ENCODE results near the gene CSMD2. TPM values are rescaled to one million over a fixed set of nuclear protein-coding genes. Genes with fewer than 3 reads are reported as not detected.

The CSMD2 gene
- total RNA-seq, 1 donor from 2014 or later, result not detected

DNA sequence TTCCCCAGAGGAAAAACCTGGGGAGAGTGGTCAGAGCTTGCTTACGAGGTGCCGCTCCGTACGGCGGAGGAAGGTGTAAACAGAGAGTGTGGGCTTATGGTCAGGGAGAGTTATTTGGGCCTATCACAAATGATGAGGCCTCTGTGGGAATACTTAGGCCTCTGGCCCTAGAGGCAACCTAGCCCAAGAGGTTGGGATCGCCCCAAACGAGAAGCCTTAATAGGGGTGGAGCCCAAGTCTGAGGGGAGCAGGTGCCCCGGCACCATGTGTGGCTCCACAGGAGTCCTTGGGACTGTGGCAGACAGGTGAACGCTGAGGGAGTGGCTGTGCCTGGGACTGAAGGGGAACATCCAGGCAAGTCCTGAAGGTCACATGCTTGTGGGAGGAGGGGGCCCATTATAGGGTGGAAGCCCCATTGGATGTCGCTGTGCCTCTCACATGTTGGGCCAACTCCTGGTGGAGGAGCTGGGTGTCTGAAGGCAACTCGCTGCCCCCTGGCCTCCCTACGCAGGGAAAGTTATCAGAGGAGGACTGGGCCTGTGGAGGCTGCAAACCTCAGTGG lies 557.5 kb downstream of the CSMD2 start:
- Mint-ChIP-seq H3K36me3 (ENCODE audit: low read depth) (no peaks in the 10 kb centered on the region), H3K4me3 (no peak overlapping the region), H3K27ac (no peak overlapping the region), H3K9me3 (no peaks in the 10 kb centered on the region), H3K27me3 (no peaks in the 10 kb centered on the region), H3K4me1 (no peaks in the 10 kb centered on the region)
- DNase-seq, result no peak
- intact Hi-C loops (cut with micrococcal nuclease), result no loop called here

DNA sequence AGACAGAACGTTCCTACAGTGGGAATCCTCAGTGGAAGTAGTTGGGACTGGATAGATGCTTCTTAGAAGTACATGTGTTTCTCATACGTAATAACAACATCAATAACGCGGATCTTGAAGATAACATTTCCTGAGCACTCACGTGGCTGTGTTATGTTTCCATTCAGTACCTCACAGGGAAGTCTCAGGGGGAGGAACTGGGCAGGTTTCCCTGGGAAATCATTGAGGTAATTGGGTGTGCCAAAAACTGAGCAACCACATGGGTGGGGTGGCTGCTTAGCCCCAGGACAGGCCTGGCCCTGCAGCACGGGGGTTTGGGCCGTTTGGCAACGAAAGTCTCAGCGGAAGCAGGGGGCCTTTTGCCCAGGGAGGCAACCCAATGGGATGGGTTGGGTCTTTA lies 558.8 kb downstream of the CSMD2 start:
- Mint-ChIP-seq H3K36me3 (ENCODE audit: low read depth) (no peaks in the 10 kb centered on the region), H3K9me3 (no peaks in the 10 kb centered on the region), H3K27me3 (no peaks in the 10 kb centered on the region), H3K4me3 (no peak overlapping the region), H3K4me1 (no peaks in the 10 kb centered on the region), H3K27ac (no peak overlapping the region)
- no peak for DNase-seq
- intact Hi-C loops (cut with micrococcal nuclease), result no loop called here

DNA sequence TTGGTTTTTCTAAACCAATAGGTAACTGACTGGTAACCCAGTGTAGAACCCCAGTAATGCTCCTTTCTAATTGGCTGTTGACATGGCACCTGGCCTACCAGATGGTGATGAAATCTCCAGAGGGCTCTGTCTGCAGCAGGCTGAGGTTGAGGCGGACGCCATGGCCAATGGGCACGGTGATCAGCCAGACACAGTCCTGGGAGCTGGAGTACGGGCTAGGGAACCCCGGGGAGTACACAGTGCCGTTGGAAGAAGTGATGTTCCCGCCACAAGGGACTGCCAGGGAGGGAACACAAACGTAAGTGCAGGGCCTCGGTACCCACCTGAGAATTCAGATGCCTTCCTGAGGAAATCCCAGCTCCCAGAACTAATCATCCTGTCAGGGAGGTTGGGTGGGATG lies 562.8 kb downstream of the CSMD2 start:
- no peak for DNase-seq
- intact Hi-C loops (cut with micrococcal nuclease), result no loop called here
- H3K4me3 Mint-ChIP-seq, result no peak overlapping the region
- H3K4me1 Mint-ChIP-seq, result no peaks in the 10 kb centered on the region
- no peaks in the 10 kb centered on the region for H3K9me3 Mint-ChIP-seq
- H3K27me3 Mint-ChIP-seq, result no peaks in the 10 kb centered on the region
- H3K36me3 Mint-ChIP-seq (ENCODE audit: low read depth), result no peaks in the 10 kb centered on the region
- H3K27ac Mint-ChIP-seq, result no peak overlapping the region

DNA sequence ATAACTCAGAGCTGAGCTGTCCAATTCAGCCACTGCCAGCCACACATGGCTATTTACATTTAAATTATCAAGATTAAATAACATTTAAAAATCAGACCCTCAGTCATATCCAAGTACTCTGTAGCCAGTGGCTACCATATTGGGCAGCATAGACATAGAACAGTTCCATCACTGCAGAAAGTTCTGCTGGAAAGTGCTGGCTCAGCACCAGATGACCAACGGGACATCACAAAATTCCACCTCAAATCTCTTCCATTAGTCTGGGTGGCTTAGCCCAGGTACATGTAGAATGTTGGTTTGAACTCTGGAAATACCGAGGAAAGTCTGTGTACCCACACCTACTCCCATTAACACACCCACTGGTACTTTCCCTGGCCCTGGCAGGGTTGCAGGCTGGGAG lies 563.3 kb downstream of the CSMD2 start:
- intact Hi-C loops (cut with micrococcal nuclease), result no loop called here
- Mint-ChIP-seq H3K4me3 (no peak overlapping the region), H3K27me3 (peaks cover under 1% of the 10 kb centered on the region), H3K4me1 (no peaks in the 10 kb centered on the region), H3K27ac (no peak overlapping the region), H3K9me3 (no peaks in the 10 kb centered on the region), H3K36me3 (ENCODE audit: low read depth) (no peaks in the 10 kb centered on the region)
- no peak for DNase-seq

DNA sequence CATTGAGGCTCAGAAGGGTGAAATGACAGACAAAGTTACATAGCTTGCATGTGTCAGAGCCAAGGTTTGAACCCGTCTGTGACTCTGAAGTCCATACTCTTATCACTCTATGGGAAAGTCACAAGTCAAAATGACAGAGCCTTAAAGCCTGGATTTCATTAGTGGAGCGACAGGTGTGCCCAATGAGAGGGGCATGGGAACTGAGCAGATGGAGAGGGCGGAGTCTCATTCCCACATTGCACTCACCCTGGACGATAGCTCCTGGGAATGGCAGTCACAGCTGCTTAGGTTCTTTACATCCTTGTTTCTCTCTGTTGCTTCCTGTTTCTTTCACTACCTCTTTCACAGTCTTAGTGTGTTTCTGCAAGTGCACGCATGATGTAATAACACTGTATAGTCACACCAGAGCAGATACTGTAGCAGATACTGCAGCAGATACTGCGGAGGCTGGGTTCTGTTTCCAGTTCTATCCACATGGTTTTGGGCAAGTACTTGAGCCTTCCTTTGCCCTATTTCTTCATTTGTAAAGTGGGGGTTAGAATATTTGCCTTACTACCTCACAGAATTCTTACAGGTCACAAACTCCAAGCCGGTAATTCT lies 565.4 kb downstream of the CSMD2 start:
- Mint-ChIP-seq H3K36me3 (ENCODE audit: low read depth) (no peaks in the 10 kb centered on the region), H3K4me3 (no peak overlapping the region), H3K4me1 (no peaks in the 10 kb centered on the region), H3K27me3 (peaks cover 11% of the 10 kb centered on the region), H3K27ac (no peak overlapping the region), H3K9me3 (no peaks in the 10 kb centered on the region)
- intact Hi-C loops (cut with micrococcal nuclease), result no loop called here
- DNase-seq, result no peak

DNA sequence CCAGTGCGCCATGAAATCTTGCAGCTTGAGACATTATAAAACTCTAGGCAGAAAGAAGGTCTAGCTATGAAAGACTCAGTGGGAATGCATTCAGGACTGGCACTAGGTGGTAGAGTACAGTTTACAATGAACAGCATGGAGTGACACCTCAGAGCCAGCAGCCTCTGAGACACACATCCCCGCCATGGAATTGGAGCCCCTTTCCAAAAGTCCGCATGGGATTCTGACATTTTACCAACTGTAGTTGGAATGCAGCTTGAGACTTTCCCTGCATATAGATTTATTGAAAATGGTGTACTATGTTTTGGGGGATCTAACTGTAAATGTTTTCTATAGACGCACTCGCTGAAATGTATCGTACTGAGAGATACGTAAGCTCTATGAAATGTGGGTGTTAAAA lies 576.3 kb downstream of the CSMD2 start:
- Mint-ChIP-seq H3K4me1 (no peaks in the 10 kb centered on the region), H3K27me3 (peaks cover 2% of the 10 kb centered on the region), H3K36me3 (ENCODE audit: low read depth) (no peaks in the 10 kb centered on the region), H3K9me3 (no peaks in the 10 kb centered on the region), H3K27ac (no peak overlapping the region), H3K4me3 (no peak overlapping the region)
- DNase-seq, result no peak
- intact Hi-C loops (cut with micrococcal nuclease), result no loop called here

DNA sequence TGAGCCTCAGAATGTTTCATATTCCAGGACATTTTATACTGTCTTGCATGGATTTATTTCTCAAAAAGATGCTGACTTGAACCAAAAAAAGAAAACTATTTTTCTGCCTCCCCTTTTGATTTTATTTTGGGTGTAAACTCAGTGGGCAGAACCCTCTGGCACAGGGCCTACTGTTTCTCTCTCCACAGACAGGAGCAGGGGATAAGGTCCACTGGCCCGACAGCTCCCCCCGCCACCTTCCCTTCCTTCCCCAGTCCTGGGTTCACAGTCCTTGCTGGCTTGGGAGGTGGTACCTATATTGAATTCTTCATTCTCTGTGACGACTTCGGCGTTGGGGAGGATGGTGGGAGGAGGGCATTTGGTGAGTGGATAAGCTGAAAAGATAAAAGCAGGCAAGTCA lies 578.2 kb downstream of the CSMD2 start:
- H3K4me1 Mint-ChIP-seq, result no peaks in the 10 kb centered on the region
- H3K27me3 Mint-ChIP-seq, result peaks cover 2% of the 10 kb centered on the region
- H3K9me3 Mint-ChIP-seq, result no peaks in the 10 kb centered on the region
- intact Hi-C loops (cut with micrococcal nuclease), result no loop called here
- H3K36me3 Mint-ChIP-seq (ENCODE audit: low read depth), result no peaks in the 10 kb centered on the region
- no peak for DNase-seq
- no peak overlapping the region for H3K27ac Mint-ChIP-seq
- no peak overlapping the region for H3K4me3 Mint-ChIP-seq

DNA sequence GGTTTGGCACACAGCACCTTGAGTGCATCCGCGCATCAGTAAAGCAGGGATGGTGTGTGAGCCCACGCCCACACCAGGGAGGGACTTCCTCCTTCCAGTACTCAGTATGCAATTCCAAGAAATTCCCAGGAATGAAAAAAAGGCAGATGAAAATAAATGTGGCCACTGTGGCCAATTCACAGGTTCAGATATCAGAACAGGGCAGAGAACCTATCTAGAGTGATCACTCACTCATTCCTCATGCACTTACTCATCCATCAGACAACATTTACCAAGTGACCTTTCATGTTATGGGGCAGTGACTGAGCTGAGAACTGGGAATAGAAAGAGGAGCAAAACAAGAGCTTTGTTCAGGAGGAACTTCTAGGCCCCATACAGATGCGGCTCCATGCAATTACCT lies 578.9 kb downstream of the CSMD2 start:
- Mint-ChIP-seq H3K4me3 (no peak overlapping the region), H3K4me1 (no peaks in the 10 kb centered on the region), H3K27ac (no peak overlapping the region), H3K36me3 (ENCODE audit: low read depth) (no peaks in the 10 kb centered on the region), H3K9me3 (no peaks in the 10 kb centered on the region), H3K27me3 (peaks cover 6% of the 10 kb centered on the region)
- intact Hi-C loops (cut with micrococcal nuclease), result no loop called here
- no peak for DNase-seq

DNA sequence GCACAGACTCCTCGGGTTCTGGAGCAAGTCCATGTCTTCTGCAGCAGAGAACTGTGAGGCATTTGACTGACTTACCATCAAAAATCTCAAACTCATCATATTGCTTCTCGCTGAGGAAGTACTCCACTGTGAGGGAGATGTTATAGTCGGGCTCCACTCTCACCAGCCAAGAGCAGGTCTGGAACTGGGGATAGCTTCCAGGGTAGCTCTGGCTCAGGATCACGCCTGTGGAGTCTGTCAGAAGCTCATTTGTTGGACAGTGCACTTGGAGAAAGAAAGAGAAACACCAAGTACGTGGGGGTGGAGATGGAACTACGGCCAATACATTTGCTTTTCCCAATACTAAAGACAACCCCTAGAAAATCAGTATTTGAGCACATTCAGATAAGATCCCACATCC lies 581.5 kb downstream of the CSMD2 start:
- intact Hi-C loops (cut with micrococcal nuclease), result no loop called here
- no peak overlapping the region for H3K27ac Mint-ChIP-seq
- DNase-seq, result no peak
- no peaks in the 10 kb centered on the region for H3K36me3 Mint-ChIP-seq (ENCODE audit: low read depth)
- H3K4me1 Mint-ChIP-seq, result no peaks in the 10 kb centered on the region
- H3K9me3 Mint-ChIP-seq, result no peaks in the 10 kb centered on the region
- peaks cover 10% of the 10 kb centered on the region for H3K27me3 Mint-ChIP-seq
- no peak overlapping the region for H3K4me3 Mint-ChIP-seq

DNA sequence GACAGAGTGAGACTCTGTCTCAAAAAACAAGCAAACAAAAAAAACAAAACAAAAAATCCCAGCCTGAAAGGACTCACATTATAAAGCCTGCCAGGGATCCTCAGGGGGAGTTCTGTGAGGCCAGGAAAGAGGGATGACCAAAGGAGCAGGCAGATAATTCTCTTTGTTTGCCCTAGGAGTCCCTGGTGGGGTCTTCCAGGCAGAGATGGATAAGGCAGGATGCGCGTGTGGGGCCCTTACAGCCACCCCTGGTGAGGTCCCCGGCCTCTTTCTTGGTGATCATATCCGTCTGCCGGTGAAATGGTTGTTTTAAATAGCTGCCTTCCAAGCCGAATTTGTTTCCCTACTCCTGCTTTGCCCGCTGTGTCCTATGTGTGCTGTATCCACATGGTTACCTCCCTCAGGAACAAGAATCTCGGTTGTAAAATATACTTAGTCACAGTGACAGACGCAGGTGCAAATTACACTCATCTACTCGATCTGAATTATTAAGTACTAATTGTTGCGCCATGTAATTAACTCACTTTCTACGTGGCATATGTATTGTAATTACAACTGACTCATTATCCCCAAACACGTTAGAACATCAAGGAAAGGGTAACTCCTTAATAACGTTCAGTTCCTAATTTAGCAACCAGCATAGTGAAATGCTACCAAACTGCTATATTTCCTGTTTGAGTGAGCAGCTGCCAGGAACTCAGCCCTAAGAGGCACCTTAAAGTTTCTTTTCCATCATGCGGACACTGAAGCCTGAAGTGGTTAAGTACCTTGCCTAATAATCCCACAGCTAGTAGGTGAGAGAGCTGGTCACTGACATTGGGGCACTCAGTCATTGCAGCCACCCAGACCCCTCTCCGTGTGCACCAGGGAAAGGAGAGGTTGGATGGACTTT lies 586.2 kb downstream of the CSMD2 start:
- H3K27me3 Mint-ChIP-seq, result peaks cover 10% of the 10 kb centered on the region

DNA sequence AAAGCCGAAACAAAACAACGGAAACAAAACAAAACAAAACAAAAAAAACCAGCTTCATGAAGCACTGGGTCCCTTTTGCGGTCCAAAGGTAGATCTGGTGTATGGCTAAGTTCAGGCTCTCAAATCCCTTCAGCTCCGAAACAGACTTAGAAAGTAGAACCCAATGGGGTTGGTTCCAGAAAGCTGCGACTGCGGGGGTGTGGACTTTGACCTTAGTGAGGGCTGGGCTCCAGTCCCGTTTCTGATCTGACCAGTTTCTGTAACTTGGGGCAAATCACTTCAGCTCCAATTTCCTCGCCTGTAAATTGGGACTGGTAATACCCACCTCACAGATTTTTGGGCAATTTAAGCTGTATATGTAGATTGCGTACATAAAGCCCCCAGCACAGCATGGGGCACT lies 587.4 kb downstream of the CSMD2 start:
- Mint-ChIP-seq H3K4me3 (no peak overlapping the region), H3K9me3 (no peaks in the 10 kb centered on the region), H3K4me1 (no peaks in the 10 kb centered on the region), H3K36me3 (ENCODE audit: low read depth) (no peaks in the 10 kb centered on the region), H3K27ac (no peak overlapping the region), H3K27me3 (peaks cover 10% of the 10 kb centered on the region)
- intact Hi-C loops (cut with micrococcal nuclease), result no loop called here
- no peak for DNase-seq

More for the DNA sequence above, 586.2 kb downstream of the CSMD2 start:
- H3K4me1 Mint-ChIP-seq, result no peaks in the 10 kb centered on the region
- DNase-seq, result no peak
- H3K4me3 Mint-ChIP-seq, result no peak overlapping the region
- no peaks in the 10 kb centered on the region for H3K9me3 Mint-ChIP-seq
- H3K27ac Mint-ChIP-seq, result no peak overlapping the region
- no peaks in the 10 kb centered on the region for H3K36me3 Mint-ChIP-seq (ENCODE audit: low read depth)
- intact Hi-C loops (cut with micrococcal nuclease), result no loop called here

DNA sequence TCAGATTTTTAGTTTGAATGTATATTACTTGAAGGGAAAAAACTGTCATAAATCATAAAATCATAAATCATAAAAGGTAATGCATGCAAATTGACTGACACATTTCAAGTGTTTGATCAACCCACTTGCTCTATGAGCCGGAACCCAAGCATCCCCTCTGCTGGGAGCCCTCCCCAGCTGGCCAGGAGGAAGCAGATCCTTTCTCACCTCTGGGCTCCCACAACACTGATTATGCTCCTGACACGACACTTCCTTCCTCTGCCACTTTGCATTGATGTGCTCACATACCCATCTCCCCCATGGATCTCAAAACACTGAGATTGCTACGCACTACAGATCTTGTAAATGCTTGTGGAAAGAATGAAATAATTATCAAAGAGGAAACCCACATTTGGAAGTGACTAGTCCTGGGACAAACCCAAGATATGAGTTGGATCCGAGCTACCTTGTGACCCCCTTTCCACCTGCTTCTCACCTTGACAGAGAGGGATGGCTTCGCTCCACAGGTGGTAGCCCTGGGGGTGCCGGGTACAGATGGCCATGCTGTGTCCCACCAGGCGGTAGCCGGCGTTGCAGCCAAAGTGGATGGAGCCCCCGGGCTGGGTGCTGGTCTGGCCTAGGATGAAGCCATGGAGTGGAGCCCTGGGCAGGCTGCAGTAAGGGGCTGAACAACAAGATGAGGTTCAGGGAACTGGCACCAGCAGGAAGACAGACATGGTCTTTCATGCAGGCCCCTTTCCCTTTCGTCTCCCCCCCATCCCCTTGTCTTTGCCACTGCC lies 588.0 kb downstream of the CSMD2 start:
- intact Hi-C loops (cut with micrococcal nuclease), result no loop called here
- Mint-ChIP-seq H3K9me3 (no peaks in the 10 kb centered on the region), H3K27me3 (peaks cover 10% of the 10 kb centered on the region)

DNA sequence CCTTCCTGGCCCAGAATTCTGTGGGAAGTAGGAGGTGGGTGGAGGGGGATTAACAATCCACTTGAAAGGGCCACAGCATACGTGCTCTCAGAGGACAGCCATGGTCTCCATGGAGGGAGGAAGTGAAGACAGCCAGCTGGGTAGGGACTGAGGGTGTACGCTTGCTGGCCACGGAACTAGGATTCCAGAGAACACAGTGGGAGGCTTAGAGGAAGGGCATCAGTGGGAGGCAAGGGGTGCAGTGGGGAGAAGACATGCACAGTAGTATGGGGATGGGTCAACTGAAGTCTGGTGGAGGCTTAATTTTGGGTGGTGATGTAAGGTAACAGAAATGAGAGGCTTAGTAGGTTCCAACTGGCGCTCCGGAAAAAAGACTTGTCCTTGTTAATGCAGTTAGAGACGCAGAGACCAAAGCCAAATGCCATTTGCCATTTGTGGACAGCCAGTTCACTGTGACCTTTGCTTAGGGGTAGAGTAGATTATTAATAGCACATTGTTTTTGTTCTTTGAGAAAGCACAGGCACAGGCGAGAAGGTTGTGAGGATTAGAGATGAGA lies 589.6 kb downstream of the CSMD2 start:
- H3K9me3 Mint-ChIP-seq, result no peaks in the 10 kb centered on the region
- H3K4me3 Mint-ChIP-seq, result no peak overlapping the region
- intact Hi-C loops (cut with micrococcal nuclease), result no loop called here
- no peaks in the 10 kb centered on the region for H3K36me3 Mint-ChIP-seq (ENCODE audit: low read depth)
- DNase-seq, result no peak
- H3K4me1 Mint-ChIP-seq, result no peaks in the 10 kb centered on the region
- peaks cover 4% of the 10 kb centered on the region for H3K27me3 Mint-ChIP-seq
- no peak overlapping the region for H3K27ac Mint-ChIP-seq

More for the DNA sequence above, 588.0 kb downstream of the CSMD2 start:
- H3K4me1 Mint-ChIP-seq, result no peaks in the 10 kb centered on the region
- no peaks in the 10 kb centered on the region for H3K36me3 Mint-ChIP-seq (ENCODE audit: low read depth)
- DNase-seq, result no peak
- no peak overlapping the region for H3K27ac Mint-ChIP-seq
- no peak overlapping the region for H3K4me3 Mint-ChIP-seq

DNA sequence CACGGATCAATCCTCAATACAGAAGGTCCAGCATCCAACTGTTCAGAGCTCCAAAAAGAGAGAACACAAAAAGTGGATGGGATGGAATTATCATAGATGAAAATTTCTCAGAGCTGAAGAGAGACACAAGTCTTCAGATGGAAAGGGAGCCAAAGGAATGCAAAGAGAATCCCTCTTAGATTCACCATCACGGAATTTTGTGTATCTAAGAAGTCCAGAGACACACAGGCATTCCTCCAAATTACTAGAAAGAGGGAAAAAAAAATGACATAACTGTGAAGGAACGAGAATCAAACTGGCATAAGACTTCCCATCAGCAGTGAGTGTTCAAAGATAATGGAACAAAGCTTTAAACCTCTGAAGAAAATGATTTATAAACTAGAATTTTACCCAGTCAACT lies 591.4 kb downstream of the CSMD2 start:
- DNase-seq, result no peak
- no peaks in the 10 kb centered on the region for H3K4me1 Mint-ChIP-seq
- peaks cover 2% of the 10 kb centered on the region for H3K27me3 Mint-ChIP-seq
- no peaks in the 10 kb centered on the region for H3K36me3 Mint-ChIP-seq (ENCODE audit: low read depth)
- intact Hi-C loops (cut with micrococcal nuclease), result no loop called here
- H3K27ac Mint-ChIP-seq, result no peak overlapping the region
- H3K9me3 Mint-ChIP-seq, result no peaks in the 10 kb centered on the region
- no peak overlapping the region for H3K4me3 Mint-ChIP-seq
